Colonic mucosa (tissue), 4 donors: Measurements from ENCODE around the gene POLR1B. TPM values are rescaled to one million over a fixed set of nuclear protein-coding genes. Genes with fewer than 3 reads are reported as not detected.
"Not testable (repeated sequence)": the region's sequence is repeated elsewhere in the genome, so short reads cannot be mapped to it uniquely, and the experiment has no call there.

Source experiments
- DNase-seq: peaks from one replicate; pipeline ENCODE4 v3.0.0-alpha.2; 2020
- H3K27ac ChIP-seq: fragments of 200-600 bp; one replicate; pipeline ENCODE4 v1.8.0; 2021
- H3K27me3 ChIP-seq: fragments of 200-600 bp; one replicate; pipeline ENCODE4 v1.8.0; 2021
- H3K36me3 ChIP-seq: fragments of 200-600 bp; one replicate; pipeline ENCODE4 v1.8.0; 2021
- H3K4me1 ChIP-seq: fragments of 200-600 bp; one replicate; pipeline ENCODE4 v1.8.0; 2021; ENCODE audit warnings: mild to moderate bottlenecking
- H3K4me3 ChIP-seq: fragments of 200-600 bp; one replicate; pipeline ENCODE4 v1.8.0; 2021
- H3K9ac ChIP-seq, 2 donors: one replicate each; pipeline ENCODE4 v1.7.0; 2013; ENCODE audit warnings: control low read depth in 2 of 2, low read depth in 2 of 2, low read length in 2 of 2
- H3K9me3 ChIP-seq: fragments of 200-600 bp; one replicate; pipeline ENCODE4 v1.8.0; 2021
- intact Hi-C: fragments of 100-400 bp; cut with DNase I; formaldehyde crosslinking; loops from one replicate; pipeline ENCODE4 v1.14.1; 2022
- total RNA-seq, 2 donors: library from RNA; stranded (reverse); fragmentation: NEBNext Ultra II Directional in 1 of 2; extraction: Animal tissue kit (Norgen Biotek cat#: 25700) in 1 of 2; gene quantifications; one replicate each; pipeline ENCODE4 v1.2.1, GENCODE V29; 2021
- TF ChIP-seq, protein P1 (sequence below): fragments of 200-600 bp; IDR thresholded peaks from one replicate; pipeline ENCODE4 v1.8.0; 2022; ENCODE audit warnings: antibody characterized with exemption, mild to moderate bottlenecking
- donor health status: healthy.
- donor health status: DM: no; HTN: no; CAD: no.
- donor health status: DM: no; HTN: no; CAD: no.

Gene POLR1B
- total RNA-seq, 2 donors from 2014 or later: 13.5 to 29.6 TPM

DNA sequence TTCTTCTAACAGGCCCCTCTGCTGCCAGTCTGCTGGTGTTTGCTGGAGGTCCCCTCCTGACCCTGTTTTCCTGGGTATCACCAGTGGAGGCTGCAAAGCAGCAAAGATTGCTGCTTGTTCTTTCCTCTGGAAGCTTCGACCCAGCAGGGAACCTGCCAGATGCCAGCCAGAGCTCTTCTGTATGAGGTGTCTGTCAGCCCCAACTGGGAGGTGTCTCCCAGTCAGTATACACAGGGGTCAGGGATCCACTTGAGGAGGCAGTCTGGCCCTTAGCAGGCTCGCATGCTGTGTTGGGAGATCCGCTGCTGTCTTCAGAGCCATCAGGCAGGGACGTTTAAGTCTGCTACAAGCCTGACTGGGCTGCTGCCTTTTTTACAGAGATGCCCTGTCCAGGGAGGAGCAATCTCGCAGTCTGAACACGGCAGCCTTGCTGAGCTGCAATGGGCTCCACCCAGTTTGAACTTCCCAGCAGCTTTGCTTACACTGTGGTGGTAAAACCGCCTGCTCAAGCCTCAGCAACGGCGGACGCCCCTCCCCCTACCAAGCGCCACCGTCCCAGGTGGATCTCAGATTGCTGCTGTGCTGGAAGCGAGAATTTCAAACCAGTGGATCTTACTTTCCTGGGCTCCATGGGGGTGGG is 72.1 kb downstream of the POLR1B start:
- Histone ChIP-seq H3K9ac (no peak overlapping the region), H3K4me3 (no peak overlapping the region), H3K27ac (no peak overlapping the region), H3K9me3 (no peaks in the 10 kb centered on the region), H3K36me3 (no peaks in the 10 kb centered on the region), H3K4me1 (no peaks in the 10 kb centered on the region), H3K27me3 (no peaks in the 10 kb centered on the region)
- TF ChIP-seq, protein P1, sequence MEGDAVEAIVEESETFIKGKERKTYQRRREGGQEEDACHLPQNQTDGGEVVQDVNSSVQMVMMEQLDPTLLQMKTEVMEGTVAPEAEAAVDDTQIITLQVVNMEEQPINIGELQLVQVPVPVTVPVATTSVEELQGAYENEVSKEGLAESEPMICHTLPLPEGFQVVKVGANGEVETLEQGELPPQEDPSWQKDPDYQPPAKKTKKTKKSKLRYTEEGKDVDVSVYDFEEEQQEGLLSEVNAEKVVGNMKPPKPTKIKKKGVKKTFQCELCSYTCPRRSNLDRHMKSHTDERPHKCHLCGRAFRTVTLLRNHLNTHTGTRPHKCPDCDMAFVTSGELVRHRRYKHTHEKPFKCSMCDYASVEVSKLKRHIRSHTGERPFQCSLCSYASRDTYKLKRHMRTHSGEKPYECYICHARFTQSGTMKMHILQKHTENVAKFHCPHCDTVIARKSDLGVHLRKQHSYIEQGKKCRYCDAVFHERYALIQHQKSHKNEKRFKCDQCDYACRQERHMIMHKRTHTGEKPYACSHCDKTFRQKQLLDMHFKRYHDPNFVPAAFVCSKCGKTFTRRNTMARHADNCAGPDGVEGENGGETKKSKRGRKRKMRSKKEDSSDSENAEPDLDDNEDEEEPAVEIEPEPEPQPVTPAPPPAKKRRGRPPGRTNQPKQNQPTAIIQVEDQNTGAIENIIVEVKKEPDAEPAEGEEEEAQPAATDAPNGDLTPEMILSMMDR: no peak
- intact Hi-C loops: no loop called here
- peak; percentile 67 for DNase-seq

DNA sequence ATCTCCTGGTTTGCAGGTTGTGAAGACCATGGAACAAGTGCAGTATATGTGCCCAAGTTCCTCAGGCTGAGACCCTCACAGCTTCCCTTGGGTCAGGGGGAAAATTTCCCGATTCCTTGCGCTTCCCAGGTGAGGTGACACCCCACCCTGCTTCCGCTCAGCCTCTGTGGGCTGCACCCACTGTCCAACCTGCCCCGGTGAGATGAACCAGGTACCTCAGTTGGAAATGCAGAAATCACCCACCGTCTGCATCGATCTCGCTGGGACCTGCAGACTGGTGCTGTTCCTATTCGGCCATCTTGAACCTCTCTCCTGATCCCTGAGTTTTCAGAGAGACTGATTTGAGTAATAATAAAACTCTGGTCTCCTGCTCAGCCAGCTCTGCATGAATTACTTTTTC is 72.8 kb downstream of the POLR1B start:
- H3K4me3 ChIP-seq: no peak overlapping the region
- H3K9me3 ChIP-seq: no peaks in the 10 kb centered on the region
- DNase-seq: no peak
- H3K9ac ChIP-seq: no peak overlapping the region
- TF ChIP-seq, protein P1: no peak
- H3K27ac ChIP-seq: no peak overlapping the region
- no peaks in the 10 kb centered on the region for H3K36me3 ChIP-seq
- H3K4me1 ChIP-seq: no peaks in the 10 kb centered on the region
- intact Hi-C loops: no loop called here
- no peaks in the 10 kb centered on the region for H3K27me3 ChIP-seq

DNA sequence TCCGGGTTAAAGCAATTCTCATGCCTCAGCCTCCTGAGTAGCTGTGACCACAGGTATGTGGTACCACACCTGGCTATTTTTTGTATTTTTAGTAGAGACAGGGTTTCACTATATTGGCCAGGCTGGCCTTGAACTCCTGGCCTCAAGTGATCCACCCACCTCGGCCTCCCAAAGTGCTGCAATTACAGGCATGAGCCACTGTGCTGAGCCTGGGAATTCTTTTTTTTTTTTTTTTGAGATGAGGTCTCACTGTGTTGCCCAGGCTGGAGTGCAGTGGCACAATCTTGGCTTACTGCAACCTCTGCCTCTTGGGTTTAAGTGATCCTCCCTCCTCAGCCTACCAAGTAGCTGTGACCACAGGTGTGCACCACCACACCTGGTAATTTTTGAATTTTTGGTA is 73.5 kb downstream of the POLR1B start:
- intact Hi-C loops, H3K27ac ChIP-seq, H3K9ac ChIP-seq, H3K4me1 ChIP-seq, H3K27me3 ChIP-seq, H3K9me3 ChIP-seq, DNase-seq, H3K4me3 ChIP-seq, H3K36me3 ChIP-seq: not testable (repeated sequence)

DNA sequence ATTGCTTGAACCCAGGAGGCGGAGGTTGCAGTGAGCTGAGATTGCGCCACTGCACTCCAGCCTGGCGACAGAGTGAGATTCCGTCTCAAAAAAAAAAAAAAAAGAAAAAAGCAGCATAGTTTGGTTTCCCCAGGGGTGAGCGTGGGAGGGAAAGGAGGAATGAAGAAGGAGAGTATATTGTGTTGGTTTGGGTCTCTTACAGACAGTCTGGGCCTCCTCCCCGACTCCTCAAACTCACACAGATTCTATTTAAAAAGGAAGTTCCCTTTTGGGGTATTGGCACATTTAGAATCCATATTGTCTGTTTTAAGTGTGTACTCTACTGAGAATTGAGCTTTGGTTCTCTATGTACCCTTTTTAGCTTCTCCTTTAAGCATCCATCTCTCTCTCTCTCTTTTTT is 76.1 kb downstream of the POLR1B start:
- H3K4me1 ChIP-seq: no peaks in the 10 kb centered on the region
- TF ChIP-seq, protein P1: no peak
- no peaks in the 10 kb centered on the region for H3K27me3 ChIP-seq
- no peak for DNase-seq
- no peak overlapping the region for H3K9ac ChIP-seq
- H3K36me3 ChIP-seq: no peaks in the 10 kb centered on the region
- H3K4me3 ChIP-seq: no peak overlapping the region
- intact Hi-C loops: no loop called here
- H3K9me3 ChIP-seq: no peaks in the 10 kb centered on the region
- H3K27ac ChIP-seq: no peak overlapping the region

DNA sequence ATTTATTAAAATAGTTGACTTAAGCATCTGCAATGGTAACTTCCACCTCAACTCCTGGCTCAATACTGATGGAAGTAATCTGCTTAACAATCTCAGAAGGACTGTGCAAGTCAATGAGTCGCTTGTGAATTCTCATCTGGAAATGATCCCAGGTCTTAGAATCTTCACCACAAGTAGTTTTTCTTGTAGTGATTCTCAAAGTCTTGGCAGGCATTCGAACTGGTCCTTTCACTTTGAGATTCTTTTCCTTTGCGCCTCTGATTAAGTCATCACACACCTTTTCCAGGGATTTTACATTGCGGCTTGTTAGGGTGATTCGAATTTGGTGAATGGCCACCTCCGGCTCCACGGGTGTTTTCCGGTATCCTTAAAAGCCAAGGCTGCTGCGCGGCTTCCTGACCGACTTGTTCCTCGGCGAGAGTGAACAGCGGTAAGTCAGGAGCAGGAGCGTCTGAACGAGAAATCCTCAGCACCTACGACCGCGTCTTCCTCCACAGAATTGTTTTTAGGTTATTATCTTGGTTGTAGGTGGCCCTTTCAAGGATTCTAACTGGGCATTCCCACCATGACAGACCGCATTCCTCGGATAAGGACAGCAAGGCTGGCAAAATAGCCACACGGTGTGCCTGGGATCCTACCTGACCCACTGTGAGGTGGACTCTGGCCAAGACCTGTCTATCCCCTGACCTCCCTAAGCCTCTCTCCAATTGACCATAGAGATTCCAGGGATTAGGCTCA is 79.7 kb downstream of the POLR1B start:
- no peak overlapping the region for H3K4me3 ChIP-seq
- TF ChIP-seq, protein P1: no peak
- no peaks in the 10 kb centered on the region for H3K27me3 ChIP-seq
- no peak overlapping the region for H3K9ac ChIP-seq
- H3K9me3 ChIP-seq: no peaks in the 10 kb centered on the region
- intact Hi-C loops: no loop called here
- no peaks in the 10 kb centered on the region for H3K36me3 ChIP-seq
- no peak for DNase-seq
- peaks cover 6% of the 10 kb centered on the region for H3K4me1 ChIP-seq
- no peak overlapping the region for H3K27ac ChIP-seq

DNA sequence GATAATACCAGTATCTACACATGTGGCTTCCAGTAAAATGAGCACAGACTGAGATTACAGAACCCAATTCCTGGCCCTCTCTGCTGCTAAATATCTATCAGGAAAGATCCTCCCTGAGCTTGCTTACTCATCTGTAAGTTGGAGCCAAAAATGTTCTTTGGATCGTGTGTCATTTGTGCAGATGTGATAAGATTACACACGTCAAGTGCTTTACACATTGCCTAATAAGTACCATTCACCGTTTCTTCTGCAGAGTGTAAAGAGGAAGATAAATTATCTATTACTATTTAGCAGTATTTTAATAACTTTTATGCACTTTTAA is 80.2 kb downstream of the POLR1B start:
- TF ChIP-seq, protein P1: no peak
- H3K4me1 ChIP-seq: peaks cover 6% of the 10 kb centered on the region
- H3K9ac ChIP-seq: no peak overlapping the region
- intact Hi-C loops: no loop called here
- H3K27me3 ChIP-seq: no peaks in the 10 kb centered on the region
- no peak for DNase-seq
- no peaks in the 10 kb centered on the region for H3K9me3 ChIP-seq
- H3K27ac ChIP-seq: no peak overlapping the region
- no peaks in the 10 kb centered on the region for H3K36me3 ChIP-seq
- no peak overlapping the region for H3K4me3 ChIP-seq
